ENCODE measurements around the gene RRAGD. TPM values are rescaled to one million over a fixed set of nuclear protein-coding genes. Genes with fewer than 3 reads are reported as not detected.

The RRAGD gene
- polyA plus RNA-seq, 1 donor, result 60.9 TPM

DNA sequence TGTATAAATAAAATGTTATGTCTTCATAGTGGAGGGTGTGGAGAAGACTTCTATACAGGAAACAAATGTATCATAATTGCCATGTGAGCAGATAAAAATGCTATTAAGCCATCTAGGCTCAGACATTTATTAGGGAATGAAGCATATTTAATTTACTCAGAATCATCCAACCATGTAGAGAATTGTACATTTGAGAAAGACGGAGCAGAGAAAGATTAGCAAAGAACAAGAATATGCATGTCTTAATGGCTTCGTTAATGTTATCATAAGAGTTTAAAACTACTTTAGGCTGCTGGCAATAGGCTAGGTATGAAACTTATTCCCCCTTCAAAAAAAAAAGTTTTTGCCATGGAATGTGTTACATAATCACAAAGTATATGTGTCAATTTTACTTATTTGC lies 26.9 kb upstream of the RRAGD start:
- Histone ChIP-seq H3K4me3 (ENCODE audit: low read length) (no peak overlapping the region), H3K4me1 (ENCODE audit: control insufficient read depth, insufficient read depth, low read length) (no peaks in the 10 kb centered on the region), H3K27ac (ENCODE audit: low read length) (no peak overlapping the region), H3K27me3 (ENCODE audit: control insufficient read depth, insufficient read depth, low read length) (peaks cover 4% of the 10 kb centered on the region), H3K36me3 (ENCODE audit: control insufficient read depth, insufficient read depth, low read length) (no peaks in the 10 kb centered on the region), H3K9me3 (ENCODE audit: control insufficient read depth, low read depth, low read length) (no peaks in the 10 kb centered on the region)
- WGBS (ENCODE audit: insufficient coverage, low lambda C conversion rate), result 100% methylated on average over 2 of the region's 2 CpGs
- DNase-seq, result no peak

DNA sequence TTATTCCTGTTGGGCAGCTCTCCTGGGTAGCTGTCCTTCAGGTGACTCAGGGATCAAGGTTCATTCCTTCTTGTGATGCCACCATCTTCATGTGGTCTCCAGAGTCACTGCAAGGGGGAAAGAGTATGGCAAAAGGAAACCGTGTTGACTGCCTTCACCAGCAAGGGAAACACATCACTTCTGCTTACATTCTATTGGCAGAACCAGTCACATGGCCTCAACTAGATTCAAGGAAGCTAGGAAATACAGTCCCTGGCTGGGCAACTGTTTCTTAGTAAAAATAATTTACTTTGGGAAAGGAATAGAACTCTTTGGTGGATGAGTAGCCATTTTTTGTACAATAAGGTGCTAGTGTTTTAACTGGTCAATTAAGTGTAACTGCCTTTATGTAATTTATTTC lies 26.2 kb upstream of the RRAGD start:
- peak in 1 of 2 donors; percentile 29 for DNase-seq
- Histone ChIP-seq H3K27me3 (ENCODE audit: control insufficient read depth, insufficient read depth, low read length) (peaks cover 10% of the 10 kb centered on the region), H3K36me3 (ENCODE audit: control insufficient read depth, insufficient read depth, low read length) (no peaks in the 10 kb centered on the region), H3K4me3 (ENCODE audit: low read length) (no peak overlapping the region), H3K9me3 (ENCODE audit: control insufficient read depth, low read depth, low read length) (no peaks in the 10 kb centered on the region), H3K4me1 (ENCODE audit: control insufficient read depth, insufficient read depth, low read length) (no peaks in the 10 kb centered on the region), H3K27ac (ENCODE audit: low read length) (no peak overlapping the region)
- no CpG with 5 or more reads among the region's 1 CpG for WGBS (ENCODE audit: insufficient coverage, low lambda C conversion rate)

DNA sequence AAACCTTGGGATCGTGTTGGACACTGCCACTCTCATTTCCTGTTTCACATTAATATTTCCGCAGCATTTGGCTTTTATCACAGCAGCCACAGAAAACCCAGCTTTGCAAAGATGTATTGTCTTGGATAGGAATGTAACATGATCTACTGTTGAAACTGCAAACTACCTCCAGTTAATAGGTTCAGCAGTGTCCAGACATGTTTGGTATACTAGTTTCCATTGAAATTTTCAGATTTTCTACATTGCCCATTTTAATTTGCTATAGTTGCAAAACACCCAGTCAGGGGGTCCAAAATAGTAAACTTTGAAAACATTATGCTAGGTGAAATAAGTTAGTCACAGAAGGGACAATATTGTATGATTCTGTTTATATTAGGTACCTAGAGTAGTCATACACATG lies 24.2 kb upstream of the RRAGD start:
- no peak overlapping the region for H3K27ac ChIP-seq (ENCODE audit: low read length)
- no peak overlapping the region for H3K4me3 ChIP-seq (ENCODE audit: low read length)
- peaks cover 10% of the 10 kb centered on the region for H3K27me3 ChIP-seq (ENCODE audit: control insufficient read depth, insufficient read depth, low read length)
- WGBS (ENCODE audit: insufficient coverage, low lambda C conversion rate), result no CpG with 5 or more reads among the region's 2 CpGs
- no peak for DNase-seq
- H3K4me1 ChIP-seq (ENCODE audit: control insufficient read depth, insufficient read depth, low read length), result no peaks in the 10 kb centered on the region
- no peaks in the 10 kb centered on the region for H3K36me3 ChIP-seq (ENCODE audit: control insufficient read depth, insufficient read depth, low read length)
- H3K9me3 ChIP-seq (ENCODE audit: control insufficient read depth, low read depth, low read length), result no peaks in the 10 kb centered on the region

DNA sequence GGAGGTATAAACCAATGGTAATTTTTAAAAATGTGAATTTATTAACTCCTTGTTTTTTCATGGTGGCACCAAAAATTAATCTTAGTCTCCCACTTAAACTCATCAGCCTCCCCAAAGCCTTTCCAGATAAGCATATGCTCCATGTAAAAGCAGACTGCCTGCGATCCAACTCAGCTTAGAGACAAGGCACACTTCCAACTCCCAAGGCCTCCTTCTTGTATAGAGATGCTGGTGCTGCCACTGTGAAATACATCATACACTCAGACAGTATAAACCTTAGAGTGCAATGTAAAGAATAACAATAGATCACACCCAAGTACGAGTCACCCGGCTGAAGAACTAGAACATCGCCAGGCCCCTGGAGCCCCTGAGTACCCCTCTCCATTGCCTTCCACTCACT lies 22.9 kb upstream of the RRAGD start:
- Histone ChIP-seq H3K27me3 (ENCODE audit: control insufficient read depth, insufficient read depth, low read length) (peaks cover 10% of the 10 kb centered on the region), H3K36me3 (ENCODE audit: control insufficient read depth, insufficient read depth, low read length) (no peaks in the 10 kb centered on the region), H3K4me1 (ENCODE audit: control insufficient read depth, insufficient read depth, low read length) (no peaks in the 10 kb centered on the region), H3K9me3 (ENCODE audit: control insufficient read depth, low read depth, low read length) (no peaks in the 10 kb centered on the region), H3K4me3 (ENCODE audit: low read length) (no peak overlapping the region), H3K27ac (ENCODE audit: low read length) (no peak overlapping the region)
- WGBS (ENCODE audit: insufficient coverage, low lambda C conversion rate), result no CpG with 5 or more reads among the region's 4 CpGs
- no peak for DNase-seq

DNA sequence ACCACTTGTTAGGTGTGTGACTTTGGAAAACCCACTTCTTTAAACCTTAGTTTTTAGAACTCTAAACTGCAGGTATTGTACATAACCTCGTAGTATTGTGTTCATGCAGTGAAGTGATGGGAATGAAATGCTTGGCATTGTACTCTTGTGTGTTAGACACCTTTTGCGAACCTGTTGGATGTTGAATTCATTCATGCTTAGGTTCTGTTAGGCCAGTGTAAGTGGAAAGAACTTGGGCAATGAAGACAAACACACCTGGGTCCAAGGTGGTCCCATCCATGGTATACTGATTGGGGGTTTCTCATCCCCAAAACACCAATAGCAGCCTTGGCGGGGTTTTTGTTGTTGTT lies 22.1 kb upstream of the RRAGD start:
- Histone ChIP-seq H3K9me3 (ENCODE audit: control insufficient read depth, low read depth, low read length) (no peaks in the 10 kb centered on the region), H3K27ac (ENCODE audit: low read length) (no peak overlapping the region), H3K27me3 (ENCODE audit: control insufficient read depth, insufficient read depth, low read length) (peaks cover 10% of the 10 kb centered on the region), H3K4me3 (ENCODE audit: low read length) (no peak overlapping the region), H3K4me1 (ENCODE audit: control insufficient read depth, insufficient read depth, low read length) (no peaks in the 10 kb centered on the region), H3K36me3 (ENCODE audit: control insufficient read depth, insufficient read depth, low read length) (no peaks in the 10 kb centered on the region)
- no peak for DNase-seq
- WGBS (ENCODE audit: insufficient coverage, low lambda C conversion rate), result no CpG with 5 or more reads among the region's 3 CpGs

DNA sequence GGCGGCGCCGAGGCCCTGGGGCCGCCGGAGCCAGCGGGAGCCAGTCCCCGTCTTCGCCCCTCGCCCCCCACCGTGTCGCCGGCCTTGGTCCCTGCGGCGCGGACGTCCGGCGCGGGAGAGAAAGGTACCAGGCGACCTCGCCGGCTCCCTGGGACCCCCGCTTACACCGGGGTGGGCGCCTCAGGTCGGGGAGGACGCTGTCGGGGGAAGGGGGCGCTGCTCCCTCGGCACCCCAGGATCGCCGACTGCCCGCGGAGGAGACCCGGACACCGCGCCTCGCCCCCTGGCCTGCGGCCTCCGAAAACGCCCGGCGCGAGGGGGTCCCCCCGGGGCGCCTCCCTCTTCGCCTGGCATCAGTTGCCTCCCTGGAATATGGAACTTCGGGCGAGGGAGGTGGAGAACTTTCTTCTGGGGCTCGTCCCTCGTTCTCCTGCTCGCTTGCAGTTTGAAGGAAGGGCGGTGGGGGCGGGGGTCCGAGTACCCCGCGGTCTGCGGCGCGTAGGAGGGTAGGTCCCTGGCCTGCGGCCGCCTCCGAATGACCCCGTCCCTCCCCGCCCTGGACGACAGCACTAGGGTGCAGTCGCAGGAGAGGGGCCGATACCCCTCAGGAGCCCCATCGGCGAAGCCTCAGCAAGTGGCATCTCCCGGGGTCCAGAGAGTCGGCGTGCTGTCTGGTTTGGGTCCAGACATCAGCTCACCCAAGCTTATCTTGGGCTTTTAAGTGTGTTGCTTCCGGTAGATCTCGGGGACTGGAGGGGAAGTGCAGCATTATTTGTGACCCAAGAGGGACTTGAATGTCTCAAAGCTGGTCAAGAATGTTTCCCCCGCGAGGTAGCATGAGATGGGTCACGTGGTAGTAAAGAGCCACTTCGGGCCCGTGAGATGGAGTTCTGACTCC lies 21.4 kb upstream of the RRAGD start:
- WGBS (ENCODE audit: insufficient coverage, low lambda C conversion rate), result 20% methylated on average over 1 of the region's 80 CpGs
- H3K36me3 ChIP-seq (ENCODE audit: control insufficient read depth, insufficient read depth, low read length), result no peaks in the 10 kb centered on the region
- H3K9me3 ChIP-seq (ENCODE audit: control insufficient read depth, low read depth, low read length), result no peaks in the 10 kb centered on the region
- H3K4me3 ChIP-seq (ENCODE audit: low read length), result peak overlapping the region; percentile 58
- no peak overlapping the region for H3K27ac ChIP-seq (ENCODE audit: low read length)
- DNase-seq, result peak in 1 of 2 donors; percentile 43
- peaks cover 10% of the 10 kb centered on the region for H3K27me3 ChIP-seq (ENCODE audit: control insufficient read depth, insufficient read depth, low read length)
- no peaks in the 10 kb centered on the region for H3K4me1 ChIP-seq (ENCODE audit: control insufficient read depth, insufficient read depth, low read length)

DNA sequence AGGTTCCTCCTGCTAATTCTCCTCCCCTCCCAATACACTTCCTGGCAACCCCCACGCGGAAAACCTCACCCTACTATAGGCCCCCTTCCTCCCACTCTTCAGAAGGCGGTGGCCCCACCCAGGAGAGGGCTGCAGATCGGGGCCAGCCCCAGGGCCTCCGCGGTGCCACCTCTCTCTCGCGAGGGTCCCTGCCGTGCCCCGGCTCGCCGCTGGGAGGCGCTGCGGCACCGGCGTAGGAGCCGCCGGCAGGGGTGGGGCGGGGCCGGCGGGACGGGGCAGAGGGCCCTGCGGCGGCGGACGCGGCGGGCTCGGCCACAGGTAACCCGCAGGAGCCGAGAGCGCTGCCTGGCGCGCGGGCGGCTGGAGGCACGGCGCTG lies 20.8 kb upstream of the RRAGD start, which contains the start of gene ANKRD6:
ANKRD6 (plus strand) TSS at position 278 of the 377 bp plus-strand sequence. CDS start 133,825 bp downstream, outside the sequence.
- no CpG with 5 or more reads among the region's 38 CpGs for WGBS (ENCODE audit: insufficient coverage, low lambda C conversion rate)
- Histone ChIP-seq H3K9me3 (ENCODE audit: control insufficient read depth, low read depth, low read length) (no peaks in the 10 kb centered on the region), H3K36me3 (ENCODE audit: control insufficient read depth, insufficient read depth, low read length) (no peaks in the 10 kb centered on the region), H3K27ac (ENCODE audit: low read length) (no peak within 1 kb of the TSS), H3K4me1 (ENCODE audit: control insufficient read depth, insufficient read depth, low read length) (no peaks in the 10 kb centered on the region), H3K4me3 (ENCODE audit: low read length) (peak within 1 kb of the TSS; percentile 58), H3K27me3 (ENCODE audit: control insufficient read depth, insufficient read depth, low read length) (peaks cover 13% of the 10 kb centered on the region)
- DNase-seq, result peak; percentile 53 to 72

DNA sequence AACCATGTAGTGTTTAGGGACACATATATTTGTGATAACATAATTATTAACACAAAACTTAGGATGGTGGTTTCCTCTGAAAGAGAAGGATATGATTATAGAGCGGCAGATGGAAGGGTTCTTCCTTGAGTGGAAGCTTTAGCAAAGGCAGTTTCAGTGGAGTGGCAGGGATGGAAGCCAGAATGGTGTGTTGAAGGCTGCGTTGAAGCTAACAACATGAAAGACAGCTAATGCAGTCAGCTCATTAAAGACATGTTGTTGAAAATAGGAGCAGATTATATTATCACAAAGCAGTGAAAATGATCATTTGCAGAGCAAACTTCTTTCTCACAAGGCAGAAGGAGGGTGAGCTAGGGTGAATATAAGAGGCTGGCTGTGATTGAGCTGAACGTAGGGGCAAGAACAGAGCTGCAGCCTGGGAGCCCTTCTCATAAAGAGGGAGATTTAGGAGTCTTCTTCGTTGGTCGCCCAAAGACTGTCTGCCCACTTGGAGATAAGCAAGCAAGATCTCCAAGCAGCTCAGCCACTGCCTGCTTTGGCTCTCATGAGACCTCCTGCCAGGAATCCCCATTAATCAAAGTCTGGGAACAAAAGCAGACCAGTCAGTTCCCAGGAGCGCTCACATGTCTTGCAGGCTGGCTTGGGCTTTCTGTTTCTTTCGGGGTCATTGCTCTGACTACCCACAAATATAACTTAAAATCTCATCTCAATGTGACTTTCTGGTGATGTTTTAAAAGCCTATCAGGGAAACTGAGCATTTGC lies 18.3 kb upstream of the RRAGD start:
- no peak overlapping the region for H3K4me3 ChIP-seq (ENCODE audit: low read length)
- no peaks in the 10 kb centered on the region for H3K4me1 ChIP-seq (ENCODE audit: control insufficient read depth, insufficient read depth, low read length)
- no peaks in the 10 kb centered on the region for H3K9me3 ChIP-seq (ENCODE audit: control insufficient read depth, low read depth, low read length)
- H3K27ac ChIP-seq (ENCODE audit: low read length), result no peak overlapping the region
- 53% methylated on average over 2 of the region's 7 CpGs for WGBS (ENCODE audit: insufficient coverage, low lambda C conversion rate)
- H3K27me3 ChIP-seq (ENCODE audit: control insufficient read depth, insufficient read depth, low read length), result peaks cover 13% of the 10 kb centered on the region
- DNase-seq, result no peak
- no peaks in the 10 kb centered on the region for H3K36me3 ChIP-seq (ENCODE audit: control insufficient read depth, insufficient read depth, low read length)

DNA sequence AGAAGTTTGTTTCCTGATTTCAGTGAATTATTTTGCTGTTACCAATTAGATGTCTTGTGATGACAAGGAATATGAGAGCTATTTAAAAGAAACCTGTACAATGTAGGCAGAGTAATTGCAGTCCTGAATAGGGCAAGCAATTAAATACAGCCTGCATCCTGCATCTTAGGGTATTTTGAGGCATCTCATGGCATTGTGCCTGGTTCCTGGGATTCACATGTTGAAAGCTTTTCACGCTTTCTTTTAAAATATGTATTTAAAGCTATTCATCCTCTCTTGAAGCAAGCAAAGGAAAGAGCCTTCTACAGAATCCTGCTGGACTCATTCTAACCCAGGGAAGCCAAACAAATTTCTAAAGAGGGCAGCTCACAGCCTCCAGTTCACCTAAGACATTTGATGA lies 4.7 kb upstream of the RRAGD start:
- Histone ChIP-seq H3K4me1 (ENCODE audit: control insufficient read depth, insufficient read depth, low read length) (peaks cover 18% of the 10 kb centered on the region), H3K9me3 (ENCODE audit: control insufficient read depth, low read depth, low read length) (no peaks in the 10 kb centered on the region), H3K36me3 (ENCODE audit: control insufficient read depth, insufficient read depth, low read length) (no peaks in the 10 kb centered on the region), H3K27ac (ENCODE audit: low read length) (no peak overlapping the region), H3K4me3 (ENCODE audit: low read length) (no peak overlapping the region), H3K27me3 (ENCODE audit: control insufficient read depth, insufficient read depth, low read length) (peaks cover 2% of the 10 kb centered on the region)
- DNase-seq, result no peak
- WGBS (ENCODE audit: insufficient coverage, low lambda C conversion rate), result no CpG with 5 or more reads among the region's 1 CpG

DNA sequence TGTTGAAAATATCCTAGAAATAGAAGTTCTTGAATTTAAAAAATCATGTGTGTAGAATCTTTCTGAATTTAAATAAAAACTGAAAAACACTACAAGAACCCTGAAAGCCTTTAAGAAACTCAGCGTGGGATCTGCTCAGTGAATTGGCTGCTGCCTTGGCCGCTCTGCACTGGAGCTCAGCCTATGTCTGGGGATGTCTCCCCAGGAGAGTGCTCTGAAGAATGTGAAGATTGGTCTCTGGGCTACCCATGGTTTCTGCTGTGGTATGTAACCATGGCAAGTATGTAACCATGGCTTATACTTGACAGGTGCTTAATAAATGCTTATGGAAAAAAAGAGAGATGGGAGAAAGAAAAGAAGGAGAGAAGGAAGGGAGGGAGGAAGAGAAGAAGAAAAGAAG lies 3.1 kb upstream of the RRAGD start:
- Histone ChIP-seq H3K27ac (ENCODE audit: low read length) (no peak overlapping the region), H3K4me1 (ENCODE audit: control insufficient read depth, insufficient read depth, low read length) (peaks cover 18% of the 10 kb centered on the region), H3K27me3 (ENCODE audit: control insufficient read depth, insufficient read depth, low read length) (peaks cover 10% of the 10 kb centered on the region), H3K36me3 (ENCODE audit: control insufficient read depth, insufficient read depth, low read length) (no peaks in the 10 kb centered on the region), H3K9me3 (ENCODE audit: control insufficient read depth, low read depth, low read length) (no peaks in the 10 kb centered on the region), H3K4me3 (ENCODE audit: low read length) (no peak overlapping the region)
- WGBS (ENCODE audit: insufficient coverage, low lambda C conversion rate), result no CpG with 5 or more reads among the region's 2 CpGs
- DNase-seq, result no peak
